ENCODE data around the gene ZBTB7B.

DNA sequence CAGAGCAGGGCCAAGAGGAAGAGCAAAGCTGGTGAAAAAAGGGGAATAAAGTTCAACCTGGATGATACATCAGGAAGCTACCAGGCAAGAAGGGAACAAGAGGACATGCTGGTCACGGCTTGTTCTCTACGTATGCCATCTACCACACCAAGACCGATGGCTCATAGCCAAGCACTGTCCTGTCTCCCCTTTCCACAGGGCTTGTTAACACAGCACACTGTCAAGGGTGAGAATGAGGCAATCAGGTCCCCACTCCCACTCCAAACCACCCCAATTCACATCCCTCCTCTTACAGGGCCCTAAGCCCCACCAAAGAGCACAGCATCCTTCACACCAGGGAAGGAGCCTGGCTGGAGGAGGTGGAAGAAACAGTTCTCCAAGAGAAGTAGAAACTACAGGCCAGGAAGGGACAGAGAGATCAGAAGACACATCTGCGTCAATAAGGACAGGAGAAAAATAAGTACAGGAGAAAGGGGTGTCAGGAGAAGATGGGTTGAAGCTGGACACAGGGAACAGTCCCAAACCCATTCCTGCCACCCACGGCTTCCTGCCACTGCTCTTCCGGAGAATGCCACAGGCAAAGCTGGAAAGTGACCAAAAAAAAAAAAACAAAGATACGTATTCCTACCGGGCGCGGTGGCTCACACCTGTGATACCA, 31.1 kb upstream of the ZBTB7B start:
- TF ChIP-seq, protein P1, sequence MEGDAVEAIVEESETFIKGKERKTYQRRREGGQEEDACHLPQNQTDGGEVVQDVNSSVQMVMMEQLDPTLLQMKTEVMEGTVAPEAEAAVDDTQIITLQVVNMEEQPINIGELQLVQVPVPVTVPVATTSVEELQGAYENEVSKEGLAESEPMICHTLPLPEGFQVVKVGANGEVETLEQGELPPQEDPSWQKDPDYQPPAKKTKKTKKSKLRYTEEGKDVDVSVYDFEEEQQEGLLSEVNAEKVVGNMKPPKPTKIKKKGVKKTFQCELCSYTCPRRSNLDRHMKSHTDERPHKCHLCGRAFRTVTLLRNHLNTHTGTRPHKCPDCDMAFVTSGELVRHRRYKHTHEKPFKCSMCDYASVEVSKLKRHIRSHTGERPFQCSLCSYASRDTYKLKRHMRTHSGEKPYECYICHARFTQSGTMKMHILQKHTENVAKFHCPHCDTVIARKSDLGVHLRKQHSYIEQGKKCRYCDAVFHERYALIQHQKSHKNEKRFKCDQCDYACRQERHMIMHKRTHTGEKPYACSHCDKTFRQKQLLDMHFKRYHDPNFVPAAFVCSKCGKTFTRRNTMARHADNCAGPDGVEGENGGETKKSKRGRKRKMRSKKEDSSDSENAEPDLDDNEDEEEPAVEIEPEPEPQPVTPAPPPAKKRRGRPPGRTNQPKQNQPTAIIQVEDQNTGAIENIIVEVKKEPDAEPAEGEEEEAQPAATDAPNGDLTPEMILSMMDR (IDR thresholded peaks at IDR 0.05; ENCODE audit: low read length): no peak
- TF ChIP-seq EZH2 (IDR thresholded peaks at IDR 0.05; ENCODE audit: borderline replicate concordance, low read length): no peak
